OCI-LY1 (cell line): ENCODE results near the gene MEGF6.

ENCODE experiments used
- EZH2 ChIP-seq: fragments of 200-600 bp; sonication (generic), shearing (Covaris generic); IDR thresholded peaks from 2 replicates; pipeline ENCODE4 v1.8.0; 2017; ENCODE audit warnings: borderline replicate concordance, mixed run types, mild to moderate bottlenecking, antibody characterized with exemption, low read length, moderate library complexity, mixed read lengths
- TF ChIP-seq, protein P1 (sequence below): fragments of 200-600 bp; sonication (generic), shearing (Covaris generic); IDR thresholded peaks from 2 replicates; pipeline ENCODE4 v1.5.1; 2017; ENCODE audit warnings: mild to moderate bottlenecking, antibody characterized with exemption, low read length, moderate library complexity, mixed read lengths

DNA sequence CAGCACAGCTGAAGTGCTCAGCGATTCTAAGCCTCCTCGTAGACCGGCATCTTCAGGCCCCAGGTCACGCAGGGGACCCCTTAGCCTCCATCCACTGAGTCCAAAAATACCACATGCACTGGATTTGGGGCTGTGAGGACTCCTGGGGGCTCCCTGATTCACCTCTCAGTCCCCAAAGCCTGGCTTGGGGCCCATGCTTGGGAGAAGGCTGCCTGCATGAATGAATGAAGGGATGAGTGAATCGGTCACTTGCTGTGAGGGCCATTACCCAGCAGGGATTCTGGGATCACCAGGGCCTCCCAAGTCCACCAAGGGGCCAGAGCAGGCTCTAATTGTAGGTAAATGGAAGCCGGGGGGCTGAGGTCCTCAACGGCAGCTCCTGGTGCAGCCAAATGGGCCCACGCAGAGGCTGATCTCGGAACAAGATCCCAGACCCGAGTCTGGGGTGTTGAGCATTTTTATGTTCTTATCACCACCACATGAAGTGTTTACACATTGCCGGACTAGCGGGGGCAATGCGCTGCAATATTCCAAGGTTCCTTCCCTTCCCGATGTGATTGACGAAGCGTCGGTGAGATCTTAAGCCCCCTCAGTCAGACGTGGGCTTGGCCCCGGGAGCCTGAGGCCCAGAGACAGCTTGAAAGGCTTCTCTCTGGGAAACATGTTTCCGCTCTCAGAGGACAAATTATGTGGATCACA is 170.4 kb downstream of the MEGF6 start:
- no peak for TF ChIP-seq EZH2
- TF ChIP-seq, protein P1, sequence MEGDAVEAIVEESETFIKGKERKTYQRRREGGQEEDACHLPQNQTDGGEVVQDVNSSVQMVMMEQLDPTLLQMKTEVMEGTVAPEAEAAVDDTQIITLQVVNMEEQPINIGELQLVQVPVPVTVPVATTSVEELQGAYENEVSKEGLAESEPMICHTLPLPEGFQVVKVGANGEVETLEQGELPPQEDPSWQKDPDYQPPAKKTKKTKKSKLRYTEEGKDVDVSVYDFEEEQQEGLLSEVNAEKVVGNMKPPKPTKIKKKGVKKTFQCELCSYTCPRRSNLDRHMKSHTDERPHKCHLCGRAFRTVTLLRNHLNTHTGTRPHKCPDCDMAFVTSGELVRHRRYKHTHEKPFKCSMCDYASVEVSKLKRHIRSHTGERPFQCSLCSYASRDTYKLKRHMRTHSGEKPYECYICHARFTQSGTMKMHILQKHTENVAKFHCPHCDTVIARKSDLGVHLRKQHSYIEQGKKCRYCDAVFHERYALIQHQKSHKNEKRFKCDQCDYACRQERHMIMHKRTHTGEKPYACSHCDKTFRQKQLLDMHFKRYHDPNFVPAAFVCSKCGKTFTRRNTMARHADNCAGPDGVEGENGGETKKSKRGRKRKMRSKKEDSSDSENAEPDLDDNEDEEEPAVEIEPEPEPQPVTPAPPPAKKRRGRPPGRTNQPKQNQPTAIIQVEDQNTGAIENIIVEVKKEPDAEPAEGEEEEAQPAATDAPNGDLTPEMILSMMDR = no peak
